DND-41 (cell line): ENCODE measurements around the gene GPATCH2.

Experiments
- CTCF ChIP-seq: IDR thresholded peaks from 2 replicates; pipeline ENCODE4 v1.5.1; 2012; ENCODE audit warnings: borderline replicate concordance, low read length, moderate library complexity, mild to moderate bottlenecking; ENCODE audit not compliant: poor library complexity, severe bottlenecking; ENCODE audit errors: extremely low read depth
- EZH2 ChIP-seq: IDR thresholded peaks from 3 replicates; pipeline ENCODE4 v1.6.1; 2012; ENCODE audit warnings: borderline replicate concordance, low read depth, mild to moderate bottlenecking, moderate library complexity, low read length, inconsistent platforms; ENCODE audit not compliant: severe bottlenecking

GRCh38 chr1:217528271-217528670 is 102.6 kb downstream of the GPATCH2 start:
- no peak for TF ChIP-seq CTCF
- no peak for TF ChIP-seq EZH2
